ENCODE results near the gene CEMIP2.

GRCh38 chr9:71764463-71764862, 3.9 kb downstream of the CEMIP2 start:
- TF ChIP-seq CTCF (conservative IDR thresholded peaks at IDR 0.05 in 1 of 2, IDR thresholded peaks at IDR 0.05 in 1 of 2; ENCODE audit: low read depth in 1 of 2, low read length in 2 of 2) (no peak), EZH2 (IDR thresholded peaks at IDR 0.05; ENCODE audit: low read length, missing control alignments) (no peak)

All from fibroblast of lung (primary cell).